HG03097 (cell line): Measurements from ENCODE around the gene GHSR.
A peak's percentile ranks its signal among the peaks of the same experiment; 100 is the strongest.

ENCODE experiments used
- ATAC-seq: cut with Tn5 transposase; IDR thresholded peaks from one replicate; pipeline ENCODE4 v1.9.1; 2021; ENCODE audit not compliant: unreplicated experiment, low FRiP score

The GHSR gene, protein sequence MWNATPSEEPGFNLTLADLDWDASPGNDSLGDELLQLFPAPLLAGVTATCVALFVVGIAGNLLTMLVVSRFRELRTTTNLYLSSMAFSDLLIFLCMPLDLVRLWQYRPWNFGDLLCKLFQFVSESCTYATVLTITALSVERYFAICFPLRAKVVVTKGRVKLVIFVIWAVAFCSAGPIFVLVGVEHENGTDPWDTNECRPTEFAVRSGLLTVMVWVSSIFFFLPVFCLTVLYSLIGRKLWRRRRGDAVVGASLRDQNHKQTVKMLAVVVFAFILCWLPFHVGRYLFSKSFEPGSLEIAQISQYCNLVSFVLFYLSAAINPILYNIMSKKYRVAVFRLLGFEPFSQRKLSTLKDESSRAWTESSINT

GRCh38 chr3:172447611-172448579 is at the start of gene GHSR:
TSS of gene GHSR (minus strand) at chr3:172448456. CDS start at chr3:172448413, 43 bp downstream.
- no peak for ATAC-seq

GRCh38 chr3:172490198-172490669 is 42.0 kb upstream of the GHSR start:
- peak; percentile 63 for ATAC-seq

GRCh38 chr3:172478116-172478515 is 29.9 kb upstream of the GHSR start:
- no peak for ATAC-seq

DNA sequence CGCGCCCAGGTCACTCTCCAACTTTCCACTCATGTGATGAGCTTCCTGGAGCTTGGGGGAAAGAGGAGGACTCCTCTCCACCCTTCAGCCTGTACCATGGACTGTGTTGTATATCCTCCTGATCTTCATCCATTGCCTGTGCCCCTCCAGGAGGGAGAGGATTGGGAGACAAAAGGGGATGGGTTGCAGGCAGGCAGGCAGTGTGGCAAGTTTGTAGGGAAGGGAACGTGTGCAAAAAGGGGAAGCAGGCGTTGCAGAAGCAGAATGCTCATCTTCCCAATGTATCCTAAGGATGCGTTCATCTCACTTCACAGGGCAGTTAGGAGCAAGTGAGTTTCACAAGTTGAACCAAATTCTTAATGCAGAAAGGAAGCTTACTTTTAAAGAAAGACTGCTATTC is 28.1 kb upstream of the GHSR start:
- ATAC-seq = no peak

GRCh38 chr3:172475703-172476102 is 27.4 kb upstream of the GHSR start:
- no peak for ATAC-seq

DNA sequence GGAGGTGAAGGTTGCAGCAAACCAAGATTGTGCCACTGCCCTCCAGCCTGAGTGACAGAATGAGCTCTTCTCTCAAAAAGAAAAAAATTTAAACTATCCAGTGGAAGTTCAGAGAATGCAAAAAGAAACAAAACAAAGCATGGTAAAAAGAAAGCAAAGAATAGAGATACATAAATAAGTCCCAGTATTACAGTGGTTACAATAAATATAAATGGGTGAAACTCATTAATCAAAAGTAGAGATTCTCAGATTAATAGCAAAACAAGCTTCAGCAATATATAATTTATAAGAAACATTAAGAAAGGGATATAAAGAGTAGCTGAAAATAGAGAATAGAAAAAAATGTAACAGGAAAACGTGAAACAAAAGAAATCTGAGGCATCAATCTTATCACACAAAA is 23.6 kb upstream of the GHSR start:
- no peak for ATAC-seq

DNA sequence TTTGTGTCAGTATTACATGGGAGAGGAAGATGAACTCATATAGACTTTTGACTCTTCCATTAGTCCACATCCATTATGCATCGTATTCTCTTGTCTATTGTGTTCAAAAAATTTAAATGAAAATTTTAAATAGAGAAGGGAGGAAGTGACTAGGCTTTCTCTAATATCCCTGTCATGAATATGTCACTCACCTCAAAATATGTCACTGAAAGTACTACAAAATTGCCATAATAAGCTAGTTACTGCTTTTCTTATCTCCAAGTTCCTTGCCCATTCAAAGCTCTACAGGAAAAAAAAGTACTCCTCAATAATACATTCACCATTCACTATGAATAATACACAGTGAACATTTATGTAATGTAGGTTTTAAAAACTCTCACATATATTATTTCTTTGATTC is 22.3 kb upstream of the GHSR start:
- ATAC-seq = no peak

- no peak for ATAC-seq
These were observed 19.0 kb upstream of the GHSR start for GRCh38 chr3:172467170-172467824.

GRCh38 chr3:172466553-172467130 is 18.4 kb upstream of the GHSR start:
- no peak for ATAC-seq

- no peak for ATAC-seq
These were observed 17.0 kb upstream of the GHSR start for GRCh38 chr3:172465281-172465680.

GRCh38 chr3:172464306-172464705 is 16.1 kb upstream of the GHSR start:
- ATAC-seq = no peak

DNA sequence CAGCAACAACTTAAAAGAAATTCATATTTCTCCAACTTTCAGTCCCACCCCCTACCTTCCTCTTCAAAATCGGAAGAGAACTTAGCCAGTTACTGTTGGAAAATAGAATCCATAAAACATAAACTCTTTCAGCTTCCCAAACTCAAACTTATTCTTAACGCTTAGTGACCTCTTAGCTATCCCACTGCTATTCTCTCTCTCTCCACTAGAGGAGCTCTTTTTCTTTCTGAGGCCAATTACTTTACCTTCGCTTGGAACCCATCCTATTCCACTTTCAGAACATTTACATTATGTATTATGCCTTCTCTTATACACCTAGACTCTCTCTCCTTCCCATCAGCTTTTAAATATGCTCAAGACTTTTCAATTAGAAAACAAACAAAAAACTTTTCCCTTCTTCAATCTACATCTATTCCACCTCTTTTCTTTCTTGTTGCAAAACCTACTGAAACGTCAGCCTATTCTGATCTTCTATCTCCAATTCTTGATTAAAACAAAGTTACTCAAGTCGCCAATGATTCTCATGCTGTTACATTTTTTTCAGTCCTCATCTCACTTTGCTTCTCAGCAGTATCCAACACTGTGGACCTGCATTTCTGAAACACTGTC is 13.4 kb upstream of the GHSR start:
- no peak for ATAC-seq

GRCh38 chr3:172456404-172456803 is 8.1 kb upstream of the GHSR start:
- ATAC-seq = no peak

DNA sequence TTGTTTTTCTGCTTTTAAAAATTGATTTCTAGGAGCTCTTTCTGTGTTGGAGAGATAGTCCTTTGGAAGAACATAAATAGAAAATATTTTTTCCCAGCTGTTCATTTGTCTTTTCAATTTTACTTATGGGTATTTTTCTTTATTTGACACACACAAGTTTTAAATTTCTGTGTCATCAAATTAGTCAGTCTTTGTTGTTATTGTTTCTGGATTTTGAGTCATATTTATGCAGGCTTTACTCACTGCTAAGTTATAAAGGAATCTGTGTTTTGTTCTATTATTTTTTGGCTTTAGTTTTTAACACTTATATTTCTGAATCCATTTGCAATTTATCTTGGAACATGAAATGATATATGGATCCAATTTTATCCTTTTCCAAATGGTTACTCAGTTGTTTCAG is 5.9 kb upstream of the GHSR start:
- no peak for ATAC-seq

DNA sequence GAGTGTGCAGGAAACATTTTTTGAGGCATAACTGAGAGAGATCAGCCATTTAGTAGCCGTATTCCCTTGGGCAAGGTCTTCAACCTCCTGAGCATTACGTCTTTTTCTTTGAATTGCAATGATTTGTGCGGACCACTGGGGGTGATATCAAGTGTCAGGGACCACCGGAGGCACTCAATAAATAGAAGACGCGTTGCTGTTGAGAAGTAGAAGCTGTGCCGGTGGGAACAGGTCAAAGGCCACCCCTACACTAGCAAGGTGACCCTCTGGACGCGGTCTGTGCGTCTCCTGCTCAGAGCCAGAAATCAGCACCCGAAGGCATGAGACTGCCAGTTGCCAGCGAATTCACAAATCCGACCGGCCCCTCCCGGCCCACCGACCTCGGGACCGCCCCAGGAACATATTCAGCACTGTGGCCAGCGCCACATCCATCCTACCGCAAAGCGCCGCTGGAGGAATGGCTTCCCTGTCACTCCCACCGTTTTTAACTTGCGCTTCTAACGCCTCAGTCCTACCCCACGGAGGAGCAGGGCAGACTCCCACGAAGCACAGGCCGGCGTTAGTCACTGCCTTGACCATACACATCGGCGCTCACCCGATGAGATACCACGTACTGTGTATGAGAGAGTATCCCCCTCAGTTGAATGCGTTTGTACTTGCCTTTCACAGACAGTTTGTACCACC is 1.4 kb upstream of the GHSR start:
- ATAC-seq = no peak

DNA sequence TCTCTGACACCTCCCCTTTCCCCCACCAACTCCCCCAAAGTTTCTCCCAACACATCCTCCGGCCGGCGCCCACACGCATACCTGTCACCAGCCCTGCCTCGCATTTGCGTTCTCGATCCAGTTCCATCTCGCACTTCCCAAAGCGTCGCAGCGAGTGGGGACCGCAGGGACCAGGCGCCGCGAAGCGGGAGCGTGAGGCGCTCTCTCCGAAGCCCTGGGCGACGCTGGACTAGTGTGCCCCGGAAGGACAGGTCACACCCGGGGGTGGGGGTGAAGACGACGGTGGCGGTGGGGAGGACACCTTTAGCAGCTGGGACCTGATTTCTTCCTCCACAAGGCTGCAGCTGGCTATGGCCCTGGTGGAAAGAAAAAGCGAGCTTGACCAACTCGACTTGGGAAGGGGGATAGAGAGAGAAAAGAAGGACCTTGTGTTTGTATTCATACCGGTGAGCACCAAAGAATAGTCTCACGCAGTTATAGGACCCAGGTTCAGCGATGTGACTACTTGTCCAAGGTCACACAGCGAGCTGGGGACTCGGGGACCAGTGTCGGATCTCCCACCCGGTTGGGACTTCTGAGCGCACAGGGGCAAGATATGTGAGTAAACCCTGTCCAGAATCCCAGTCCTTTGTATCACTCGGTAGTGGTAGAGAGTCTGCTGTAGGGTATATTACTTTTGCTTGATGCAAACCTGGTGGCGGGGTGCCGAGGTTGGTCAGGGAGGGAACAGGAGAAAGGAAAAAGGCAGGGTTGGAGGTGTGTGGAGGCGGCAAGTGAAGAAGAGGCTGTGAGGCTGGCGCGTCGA is 607 bp upstream of the GHSR start:
- ATAC-seq = no peak

DNA sequence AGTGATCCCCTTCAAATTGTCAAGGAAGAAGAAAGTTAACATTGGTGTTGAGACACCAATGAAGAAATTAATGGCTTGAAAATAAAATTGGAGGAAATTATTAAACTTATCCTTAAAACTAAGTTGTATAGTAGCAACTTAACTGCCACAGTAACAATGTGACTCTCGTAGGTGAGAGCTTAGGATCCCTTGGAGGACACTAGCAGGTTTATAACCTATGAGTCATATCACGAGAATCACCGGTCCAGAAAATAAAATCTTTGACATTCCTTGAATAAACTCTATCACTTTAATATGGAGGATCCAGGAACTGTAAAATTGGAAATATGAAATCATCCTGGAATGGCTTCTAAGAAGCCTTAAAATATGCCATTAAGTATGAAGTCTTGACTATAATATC is 2.1 kb downstream of the GHSR start:
- ATAC-seq = no peak

DNA sequence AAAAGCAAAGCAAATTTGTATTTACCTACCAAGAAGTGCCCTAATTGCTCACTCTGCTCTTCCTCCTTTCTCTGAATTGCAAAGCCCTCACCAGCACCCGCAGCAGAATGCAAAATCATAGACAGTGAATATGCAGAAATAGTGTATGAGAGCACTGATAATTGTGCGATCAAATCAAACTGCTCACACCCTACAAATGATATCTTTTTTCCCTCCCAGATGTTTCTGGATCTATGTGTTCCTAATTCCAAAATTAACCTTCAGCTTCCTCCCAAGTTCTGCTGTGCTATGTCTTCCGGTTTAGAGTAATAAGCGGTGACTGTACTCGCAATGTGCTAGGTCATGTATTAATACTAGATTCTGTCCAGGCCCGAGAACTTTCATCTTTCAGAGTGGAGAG is 3.4 kb downstream of the GHSR start:
- no peak for ATAC-seq

DNA sequence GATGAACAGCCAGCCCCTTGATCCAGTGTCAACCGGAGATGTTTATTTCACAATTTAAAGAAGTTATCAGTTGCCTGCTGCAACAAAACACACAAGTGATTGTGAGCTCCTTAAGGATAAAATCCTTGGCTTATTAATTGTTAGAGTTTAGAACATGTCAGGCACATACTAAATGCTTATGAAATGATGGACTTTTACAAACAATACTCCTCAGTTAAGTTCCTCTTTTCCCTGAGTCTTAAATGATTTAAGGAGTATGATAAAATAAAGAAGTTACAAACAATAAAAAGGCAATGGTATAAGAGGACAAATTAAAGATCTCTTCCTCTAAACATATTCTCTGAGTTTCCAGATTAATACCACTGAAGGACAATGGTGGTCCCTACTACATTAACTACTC is 5.7 kb downstream of the GHSR start:
- ATAC-seq = no peak
